Measurements from ENCODE around the gene ARMH1. TPM values are rescaled to one million over a fixed set of nuclear protein-coding genes. Genes with fewer than 3 reads are reported as not detected.

Gene ARMH1
- polyA plus RNA-seq, 1 of the 3 experiments (the other 2 are of a cell fraction), result 6.6 TPM

- H4K20me1 ChIP-seq (ENCODE audit: insufficient read depth), result no peaks in the 10 kb centered on the region
- DNase-seq, result peak; percentile 75
- H3K27ac ChIP-seq (ENCODE audit: low read depth in 2 of 2, low read length in 1 of 2), result no peak overlapping the region
- H3K9ac ChIP-seq, result no peak overlapping the region
- 63% methylated on average over 5 of the region's 5 CpGs for WGBS (ENCODE audit: low lambda C conversion rate)
- H3F3A ChIP-seq (replicated peaks; ENCODE audit: insufficient read depth), result peaks cover 4% of the 10 kb centered on the region
- H3K27me3 ChIP-seq (ENCODE audit: insufficient read depth), result no peaks in the 10 kb centered on the region
- no peak overlapping the region for H3K4me3 ChIP-seq (ENCODE audit: low read depth in 2 of 2, low read length in 1 of 2)
- peaks cover 0 to 19% of the 10 kb centered on the region in 2 experiments; a peak in 1 of 4 replicates for H3K4me1 ChIP-seq (ENCODE audit: control insufficient read depth in 1 of 2, insufficient read depth in 2 of 2, low read depth in 1 of 2, low read length in 1 of 2)
- ChIA-PET POLR2A (no interaction called here), CTCF (interaction anchor here (0.6 to 2.1 kb wide), 20 partner anchors 9 to 242 kb away, joined by 3 to 23 read pairs (median 4); partner anchors contain the start of genes ARMH1 and TMEM53)
- H2AFZ ChIP-seq (ENCODE audit: low read depth), result no peak overlapping the region
- H3K4me2 ChIP-seq, result no peak overlapping the region
- H3K79me2 ChIP-seq (ENCODE audit: insufficient read depth), result no peaks in the 10 kb centered on the region
- TF ChIP-seq, protein P1, sequence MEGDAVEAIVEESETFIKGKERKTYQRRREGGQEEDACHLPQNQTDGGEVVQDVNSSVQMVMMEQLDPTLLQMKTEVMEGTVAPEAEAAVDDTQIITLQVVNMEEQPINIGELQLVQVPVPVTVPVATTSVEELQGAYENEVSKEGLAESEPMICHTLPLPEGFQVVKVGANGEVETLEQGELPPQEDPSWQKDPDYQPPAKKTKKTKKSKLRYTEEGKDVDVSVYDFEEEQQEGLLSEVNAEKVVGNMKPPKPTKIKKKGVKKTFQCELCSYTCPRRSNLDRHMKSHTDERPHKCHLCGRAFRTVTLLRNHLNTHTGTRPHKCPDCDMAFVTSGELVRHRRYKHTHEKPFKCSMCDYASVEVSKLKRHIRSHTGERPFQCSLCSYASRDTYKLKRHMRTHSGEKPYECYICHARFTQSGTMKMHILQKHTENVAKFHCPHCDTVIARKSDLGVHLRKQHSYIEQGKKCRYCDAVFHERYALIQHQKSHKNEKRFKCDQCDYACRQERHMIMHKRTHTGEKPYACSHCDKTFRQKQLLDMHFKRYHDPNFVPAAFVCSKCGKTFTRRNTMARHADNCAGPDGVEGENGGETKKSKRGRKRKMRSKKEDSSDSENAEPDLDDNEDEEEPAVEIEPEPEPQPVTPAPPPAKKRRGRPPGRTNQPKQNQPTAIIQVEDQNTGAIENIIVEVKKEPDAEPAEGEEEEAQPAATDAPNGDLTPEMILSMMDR (IDR thresholded peaks at IDR 0.05), result peak; percentile 72
- peak; percentile 52 for TF ChIP-seq SMC3 (IDR thresholded peaks at IDR 0.05; ENCODE audit: low read depth, low read length)
- TF ChIP-seq POLR2AphosphoS5 (IDR thresholded peaks at IDR 0.05; ENCODE audit: low read depth, low read length), result no peak
- peak; percentile 77 for TF ChIP-seq RAD21 (IDR thresholded peaks at IDR 0.05; ENCODE audit: low read length)
- TF ChIP-seq JUND (IDR thresholded peaks at IDR 0.05), result no peak
- H3K9me2 ChIP-seq, result no peaks in the 10 kb centered on the region
- H3K36me3 ChIP-seq (replicated peaks in 1 of 2; ENCODE audit: control insufficient read depth in 1 of 2, insufficient read depth in 2 of 2, low read length in 1 of 2), result peaks cover 0 to 8% of the 10 kb centered on the region in 2 experiments
- H3K9me3 ChIP-seq, result no peaks in the 10 kb centered on the region
Measured at GRCh38 chr1:44655609-44656008, 18.9 kb upstream of the ARMH1 start.

DNA sequence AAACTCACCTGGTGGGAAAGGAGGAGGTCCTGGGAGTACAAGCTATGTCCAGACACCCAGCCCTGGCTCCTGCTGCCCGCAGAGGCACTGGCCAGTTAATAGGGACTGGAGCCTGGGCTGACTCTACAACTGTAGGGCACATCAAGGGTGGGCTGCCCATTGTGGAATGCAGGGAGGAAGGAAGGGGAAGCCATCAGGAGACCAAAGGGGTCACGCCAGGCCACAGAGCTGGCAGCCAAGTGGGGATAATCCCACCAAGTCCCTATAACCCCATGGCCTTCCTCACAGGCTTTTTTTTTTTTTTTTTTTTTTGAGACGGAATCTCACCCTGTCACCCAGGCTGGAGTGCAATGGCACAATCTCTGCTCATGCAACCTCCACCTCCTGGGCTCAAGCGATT lies 14.9 kb upstream of the ARMH1 start:
- H4K20me1 ChIP-seq (ENCODE audit: insufficient read depth), result no peaks in the 10 kb centered on the region
- no peaks in the 10 kb centered on the region for H3K79me2 ChIP-seq (ENCODE audit: insufficient read depth)
- H3K9ac ChIP-seq, result no peak overlapping the region
- H3K36me3 ChIP-seq (replicated peaks in 1 of 2; ENCODE audit: control insufficient read depth in 1 of 2, insufficient read depth in 2 of 2, low read length in 1 of 2), result no peaks in the 10 kb centered on the region
- H3K4me1 ChIP-seq (ENCODE audit: control insufficient read depth in 1 of 2, insufficient read depth in 2 of 2, low read depth in 1 of 2, low read length in 1 of 2), result peaks cover 0 to 14% of the 10 kb centered on the region in 2 experiments; a peak in 1 of 4 replicates
- WGBS (ENCODE audit: low lambda C conversion rate), result 95% methylated on average over 3 of the region's 4 CpGs
- no peak overlapping the region for H3K27ac ChIP-seq (ENCODE audit: low read depth in 2 of 2, low read length in 1 of 2)
- no peaks in the 10 kb centered on the region for H3F3A ChIP-seq (replicated peaks; ENCODE audit: insufficient read depth)
- CTCF ChIA-PET, result interaction anchor here (0.7 to 7.6 kb wide), 12 partner anchors 8 to 442 kb away, joined by 3 to 45 read pairs (median 5); partner anchors contain the start of genes ARMH1 and TMEM53
- H3K27me3 ChIP-seq (ENCODE audit: insufficient read depth), result no peaks in the 10 kb centered on the region
- DNase-seq, result no peak
- no peak overlapping the region for H2AFZ ChIP-seq (ENCODE audit: low read depth)
- TF ChIP-seq SIN3A (IDR thresholded peaks at IDR 0.05; ENCODE audit: borderline replicate concordance, low read depth, low read length) (no peak), TAF1 (IDR thresholded peaks at IDR 0.05; ENCODE audit: borderline replicate concordance, low read depth, low read length) (no peak), REST (IDR thresholded peaks at IDR 0.05; ENCODE audit: low read depth, low read length) (no peak), TCF12 (IDR thresholded peaks at IDR 0.05) (no peak)
- H3K4me3 ChIP-seq (ENCODE audit: low read depth in 2 of 2, low read length in 1 of 2), result no peak overlapping the region
- no peak overlapping the region for H3K4me2 ChIP-seq
- no peaks in the 10 kb centered on the region for H3K9me3 ChIP-seq
- H3K9me2 ChIP-seq, result no peaks in the 10 kb centered on the region
- POLR2A ChIA-PET, result interaction anchor here (0.8 to 1.3 kb wide), 2 partner anchors 14 to 25 kb away, joined by 3 to 7 read pairs; partner anchors contain the start of genes ARMH1 and TMEM53
